Activated T-cell treated with anti-CD3 and anti-CD28 coated beads for 4 hours (primary cell): ENCODE results near the gene P2RY2.
"Not testable (repeated sequence)": the region's sequence is repeated elsewhere in the genome, so short reads cannot be mapped to it uniquely, and the experiment has no call there.

Source experiments
- DNase-seq: peaks from one replicate; pipeline ENCODE4 v3.0.0-alpha.2; 2020

Gene P2RY2

DNA sequence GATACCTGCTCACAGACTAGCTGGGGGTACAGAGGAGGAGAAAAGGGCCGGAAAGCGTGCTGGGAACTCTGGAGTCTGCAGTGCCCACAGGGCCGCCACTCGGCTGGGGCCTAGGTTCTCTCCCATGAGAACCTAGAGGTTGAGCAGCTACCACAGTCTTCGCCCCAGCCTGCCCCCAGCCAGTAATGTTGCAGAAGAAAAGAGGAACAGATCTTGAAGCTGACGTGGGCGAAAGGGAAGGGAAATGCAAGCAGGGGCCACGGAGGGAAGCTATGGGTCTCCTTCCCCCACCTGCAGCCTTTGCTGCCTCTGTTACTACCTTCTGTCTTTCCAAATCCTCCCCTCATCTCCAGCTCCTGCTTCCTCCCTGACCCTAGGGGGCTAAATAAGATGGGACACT lies 28.8 kb upstream of the P2RY2 start:
- no peak for DNase-seq

DNA sequence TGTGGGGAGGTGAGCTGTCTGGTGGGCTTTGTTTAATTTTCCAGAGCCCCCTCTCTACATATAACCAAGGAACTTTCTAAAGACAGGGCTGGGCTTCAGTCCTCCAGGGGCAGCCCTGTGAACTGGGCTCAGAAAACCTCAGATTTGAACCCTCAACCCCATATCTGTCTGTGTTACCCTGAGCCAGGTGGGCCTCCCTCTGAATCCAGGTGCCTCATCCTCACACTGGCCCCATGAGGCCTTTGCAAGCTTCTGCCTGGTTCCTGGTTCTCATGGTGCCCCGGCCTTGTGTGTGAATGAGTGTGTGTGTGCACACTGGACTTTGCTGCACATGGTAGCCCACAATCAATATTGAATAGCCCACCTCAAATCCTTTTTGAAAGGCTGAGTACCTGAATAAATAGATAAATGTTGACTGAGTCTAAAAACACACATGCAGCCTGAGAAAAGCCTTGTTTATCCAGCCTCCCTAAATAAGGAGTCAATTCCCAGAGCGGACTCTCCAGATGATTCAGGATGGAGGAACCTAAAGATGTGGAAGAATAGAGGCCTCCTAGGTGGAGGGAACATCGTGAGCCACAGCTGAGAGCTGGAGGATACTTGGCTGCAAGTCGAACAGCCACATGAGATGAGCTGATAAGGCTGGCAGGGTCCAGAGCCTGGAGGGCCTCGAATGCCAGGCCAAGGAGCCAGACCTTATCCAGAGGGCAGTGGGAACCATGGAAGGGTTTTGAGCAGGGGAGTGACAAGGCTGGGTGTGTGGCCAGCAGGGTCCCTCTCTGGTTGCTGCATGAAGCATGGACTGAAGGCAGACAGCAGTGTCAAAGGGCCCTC lies 28.1 kb upstream of the P2RY2 start:
- DNase-seq, result no peak

DNA sequence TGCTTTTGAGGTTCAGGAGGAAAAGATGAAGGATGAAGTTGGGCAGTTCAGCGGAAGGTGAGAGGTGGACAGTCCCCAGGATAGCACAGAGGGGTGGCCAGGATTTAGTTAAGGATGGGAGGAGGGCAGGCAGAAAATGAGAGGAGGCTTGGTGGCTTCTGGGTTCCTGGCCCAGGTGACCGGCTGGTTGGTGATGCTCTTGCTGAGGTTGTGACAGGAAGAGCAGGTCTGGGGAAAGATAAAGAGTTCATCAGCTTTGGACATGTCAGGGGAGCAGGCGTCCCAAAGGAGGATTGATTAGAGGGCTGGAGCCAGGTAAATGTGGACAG lies 27.6 kb upstream of the P2RY2 start:
- no peak for DNase-seq

DNA sequence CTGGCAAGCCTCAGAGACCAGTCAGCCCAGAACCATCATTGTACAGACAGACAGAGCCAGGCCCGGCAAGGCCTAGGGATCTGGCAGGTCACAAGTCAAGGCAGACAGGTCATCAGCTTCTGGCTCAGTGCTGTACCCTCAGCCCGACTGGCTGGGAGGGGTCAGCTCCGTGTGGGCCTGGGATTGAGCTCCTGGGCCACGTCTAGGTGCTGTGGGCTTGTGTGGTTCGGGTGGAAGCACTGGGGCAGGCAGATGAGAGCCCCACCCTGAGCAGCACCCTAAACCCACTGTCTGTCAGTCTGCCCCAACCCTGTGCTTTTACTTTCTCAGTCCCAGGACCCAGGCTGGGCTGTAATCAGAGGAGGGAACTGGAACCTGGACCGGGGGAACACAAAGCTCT lies 26.9 kb upstream of the P2RY2 start:
- DNase-seq, result no peak

GRCh38 chr11:73192272-73192671 lies 25.8 kb upstream of the P2RY2 start:
- DNase-seq, result no peak

GRCh38 chr11:73193251-73194033 lies 24.6 kb upstream of the P2RY2 start:
- no peak for DNase-seq

GRCh38 chr11:73194034-73194507 lies 24.0 kb upstream of the P2RY2 start:
- DNase-seq, result no peak

- DNase-seq, result no peak
These were observed 23.5 kb upstream of the P2RY2 start for GRCh38 chr11:73194593-73194992.

GRCh38 chr11:73195191-73196007 lies 22.7 kb upstream of the P2RY2 start:
- no peak for DNase-seq

DNA sequence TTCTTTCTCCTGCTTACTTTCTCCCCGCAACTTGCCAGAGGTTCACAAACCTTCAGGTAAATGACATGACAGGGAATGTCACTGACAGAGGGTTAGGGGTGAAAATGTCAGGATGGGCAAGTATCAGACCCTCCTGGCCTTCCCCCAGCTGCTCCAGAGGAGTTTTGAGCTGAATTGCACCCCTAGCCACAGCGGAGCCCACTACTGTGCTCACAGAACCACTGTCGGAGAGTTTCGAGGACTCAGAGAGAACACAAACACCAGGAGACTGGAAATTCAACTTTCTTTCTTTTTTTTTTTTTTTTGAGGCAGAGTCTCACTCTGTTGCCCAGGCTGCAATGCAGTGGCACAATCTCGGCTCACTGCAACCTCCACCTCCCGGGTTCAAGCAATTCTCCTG lies 21.5 kb upstream of the P2RY2 start:
- no peak for DNase-seq

GRCh38 chr11:73197348-73197747 lies 20.7 kb upstream of the P2RY2 start:
- DNase-seq, result no peak

DNA sequence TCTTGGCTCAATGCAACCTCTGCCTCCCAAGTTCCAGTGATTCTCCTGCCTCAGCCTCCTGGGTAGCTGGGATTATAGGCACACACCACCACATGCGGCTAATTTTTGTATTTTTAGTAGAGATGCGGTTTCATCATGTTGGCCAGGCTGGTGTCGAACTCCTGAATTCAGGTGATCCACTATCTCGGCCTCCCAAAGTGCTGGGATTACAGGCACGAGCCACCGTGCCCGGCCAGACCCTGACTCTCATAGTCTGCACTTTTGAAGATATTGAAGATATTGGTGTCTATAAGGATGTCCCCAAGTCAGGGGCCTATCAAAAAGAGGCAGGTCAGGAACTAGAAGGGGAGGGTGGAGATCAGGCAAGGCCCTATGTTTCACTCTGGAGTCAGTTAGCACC lies 20.3 kb upstream of the P2RY2 start:
- DNase-seq, result not testable (repeated sequence)

- no peak for DNase-seq
These were observed 19.4 kb upstream of the P2RY2 start for GRCh38 chr11:73198677-73199076.

DNA sequence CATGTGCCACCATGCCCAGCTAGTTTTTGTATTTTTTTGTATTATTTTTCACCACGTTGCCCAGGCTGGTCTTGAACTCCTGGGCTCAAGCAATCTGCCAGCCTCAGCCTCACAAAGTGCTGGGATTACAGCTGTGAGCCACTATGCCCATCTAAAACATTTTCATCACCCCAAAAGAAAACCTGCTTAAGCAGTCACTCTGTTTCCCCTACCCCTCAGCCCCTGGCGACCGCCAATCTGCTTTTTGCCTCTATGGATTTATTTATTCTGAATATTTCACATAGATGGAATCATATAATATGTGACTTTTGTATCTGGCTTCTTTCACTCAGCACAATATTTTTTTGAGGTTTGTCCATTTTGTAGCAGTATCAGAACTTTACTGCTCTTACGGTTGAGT lies 18.6 kb upstream of the P2RY2 start:
- DNase-seq, result no peak

GRCh38 chr11:73200256-73200655 lies 17.8 kb upstream of the P2RY2 start:
- no peak for DNase-seq

- DNase-seq, result no peak
These were observed 16.8 kb upstream of the P2RY2 start for GRCh38 chr11:73201249-73201648.

GRCh38 chr11:73201888-73202780 lies 15.9 kb upstream of the P2RY2 start:
- no peak for DNase-seq

- DNase-seq, result no peak
These were observed 14.8 kb upstream of the P2RY2 start for GRCh38 chr11:73203322-73203721.

DNA sequence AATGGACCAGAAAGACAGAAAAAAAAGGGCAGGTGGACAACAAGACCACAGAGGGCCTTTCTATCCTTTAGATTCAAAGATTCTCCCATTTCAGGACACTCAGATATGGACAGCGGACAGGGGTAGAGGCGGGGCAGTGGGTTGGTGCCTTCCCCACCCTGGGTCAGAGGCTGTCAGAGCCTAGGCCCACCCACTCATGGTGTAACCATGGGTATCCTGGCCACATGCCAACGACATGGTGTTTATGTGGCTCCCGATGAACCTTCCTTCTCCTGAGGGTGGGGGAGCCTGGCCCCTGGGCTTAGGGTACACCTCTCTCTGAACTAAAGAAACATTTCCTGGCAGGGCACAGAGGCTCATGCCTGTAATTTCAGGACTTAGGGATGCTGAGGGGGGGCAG lies 14.3 kb upstream of the P2RY2 start:
- no peak for DNase-seq

DNA sequence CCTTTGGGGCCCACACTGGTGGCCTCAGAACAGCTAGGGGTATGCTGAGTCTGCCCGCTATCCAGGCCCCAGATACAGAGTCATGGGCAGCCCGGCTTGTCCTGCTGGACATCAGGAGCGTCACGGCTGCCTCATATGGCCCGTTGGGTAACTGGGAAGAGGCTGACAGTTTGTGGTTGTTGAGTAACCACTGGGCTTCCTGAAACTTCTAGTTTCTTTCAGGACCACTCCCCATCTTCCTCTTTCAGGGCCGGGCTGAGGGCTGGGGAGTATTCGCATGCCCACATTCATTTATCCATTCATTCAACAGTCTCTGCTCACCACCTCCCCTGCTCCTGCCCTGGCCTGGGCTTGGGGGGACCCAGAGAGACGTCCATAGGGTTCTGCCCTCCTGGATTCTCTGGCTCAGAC lies 13.4 kb upstream of the P2RY2 start:
- no peak for DNase-seq

- no peak for DNase-seq
These were observed 12.3 kb upstream of the P2RY2 start for GRCh38 chr11:73205661-73206343.

DNA sequence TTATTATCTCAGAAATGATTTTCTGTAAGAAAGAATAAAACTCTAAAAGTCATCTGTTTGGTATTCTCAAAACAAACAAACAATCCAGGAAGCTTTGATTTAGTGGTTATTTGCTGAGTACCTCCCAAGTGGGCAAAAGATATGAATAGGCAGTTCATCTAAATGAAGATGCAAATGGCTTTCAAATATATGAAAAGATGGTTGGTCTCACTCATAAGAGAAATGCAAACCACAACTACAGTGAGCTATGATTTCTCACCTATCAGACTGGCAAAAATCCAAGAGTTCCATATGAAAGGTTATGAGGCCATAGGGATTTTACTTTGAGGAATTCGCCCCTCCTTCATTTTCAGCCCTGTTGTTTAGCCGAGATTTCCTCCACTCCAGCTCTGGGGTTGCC lies 11.3 kb upstream of the P2RY2 start:
- no peak for DNase-seq
